ENCODE results near the gene C3.
"Not testable (repeated sequence)": the region's sequence is repeated elsewhere in the genome, so short reads cannot be mapped to it uniquely, and the experiment has no call there.

C3 gene

GRCh38 chr19:6667114-6667627, 53.3 kb downstream of the C3 start:
- no peaks in the 10 kb centered on the region for H3K79me2 ChIP-seq (ENCODE audit: insufficient read depth, low read depth)
- no peak overlapping the region for H3K9ac ChIP-seq
- no peaks in the 10 kb centered on the region for H3K27me3 ChIP-seq (ENCODE audit: insufficient read depth, low read depth)
- peaks cover under 1% of the 10 kb centered on the region for H3K4me1 ChIP-seq (ENCODE audit: low read depth, poor library complexity, severe bottlenecking)
- no peaks in the 10 kb centered on the region for H4K20me1 ChIP-seq (ENCODE audit: insufficient read depth)
- H3K4me3 ChIP-seq (IDR thresholded peaks at IDR 0.05; ENCODE audit: insufficient read depth, low read depth, low read length), result no peak overlapping the region
- TF ChIP-seq CTCF (conservative IDR thresholded peaks at IDR 0.05; ENCODE audit: low read depth, low read length), result no peak
- no peaks in the 10 kb centered on the region for H3K36me3 ChIP-seq (ENCODE audit: insufficient read depth)
- no peak overlapping the region for H2AFZ ChIP-seq (ENCODE audit: low read depth)
- H3K4me2 ChIP-seq, result no peak overlapping the region
- no peak overlapping the region for H3K27ac ChIP-seq

GRCh38 chr19:6664916-6665315, 55.5 kb downstream of the C3 start:
- Histone ChIP-seq H3K4me2 (no peak overlapping the region), H3K4me3 (IDR thresholded peaks at IDR 0.05; ENCODE audit: insufficient read depth, low read depth, low read length) (no peak overlapping the region), H3K9ac (no peak overlapping the region), H3K27me3 (ENCODE audit: insufficient read depth, low read depth) (no peaks in the 10 kb centered on the region), H3K36me3 (ENCODE audit: insufficient read depth) (no peaks in the 10 kb centered on the region), H3K27ac (no peak overlapping the region), H3K4me1 (ENCODE audit: low read depth, poor library complexity, severe bottlenecking) (peaks cover 8% of the 10 kb centered on the region), H3K79me2 (ENCODE audit: insufficient read depth, low read depth) (no peaks in the 10 kb centered on the region), H4K20me1 (ENCODE audit: insufficient read depth) (no peaks in the 10 kb centered on the region), H2AFZ (ENCODE audit: low read depth) (no peak overlapping the region)
- TF ChIP-seq CTCF (conservative IDR thresholded peaks at IDR 0.05; ENCODE audit: low read depth, low read length), result no peak

- no peak overlapping the region for H3K4me3 ChIP-seq (IDR thresholded peaks at IDR 0.05; ENCODE audit: insufficient read depth, low read depth, low read length)
- no peak overlapping the region for H3K27ac ChIP-seq
- H3K27me3 ChIP-seq (ENCODE audit: insufficient read depth, low read depth), result no peaks in the 10 kb centered on the region
- no peak overlapping the region for H3K9ac ChIP-seq
- no peaks in the 10 kb centered on the region for H4K20me1 ChIP-seq (ENCODE audit: insufficient read depth)
- H3K36me3 ChIP-seq (ENCODE audit: insufficient read depth), result no peaks in the 10 kb centered on the region
- H3K79me2 ChIP-seq (ENCODE audit: insufficient read depth, low read depth), result no peaks in the 10 kb centered on the region
- no peak for TF ChIP-seq CTCF (conservative IDR thresholded peaks at IDR 0.05; ENCODE audit: low read depth, low read length)
- H3K4me1 ChIP-seq (ENCODE audit: low read depth, poor library complexity, severe bottlenecking), result peaks cover 8% of the 10 kb centered on the region
- no peak overlapping the region for H2AFZ ChIP-seq (ENCODE audit: low read depth)
- H3K4me2 ChIP-seq, result no peak overlapping the region
Measured at GRCh38 chr19:6663236-6664201, 56.9 kb downstream of the C3 start.

GRCh38 chr19:6662702-6663101, 57.7 kb downstream of the C3 start:
- Histone ChIP-seq H3K27ac (no peak overlapping the region), H3K4me1 (ENCODE audit: low read depth, poor library complexity, severe bottlenecking) (peaks cover 8% of the 10 kb centered on the region), H3K36me3 (ENCODE audit: insufficient read depth) (no peaks in the 10 kb centered on the region), H3K27me3 (ENCODE audit: insufficient read depth, low read depth) (no peaks in the 10 kb centered on the region), H4K20me1 (ENCODE audit: insufficient read depth) (no peaks in the 10 kb centered on the region), H3K4me3 (IDR thresholded peaks at IDR 0.05; ENCODE audit: insufficient read depth, low read depth, low read length) (no peak overlapping the region), H3K79me2 (ENCODE audit: insufficient read depth, low read depth) (no peaks in the 10 kb centered on the region), H2AFZ (ENCODE audit: low read depth) (no peak overlapping the region), H3K4me2 (no peak overlapping the region), H3K9ac (no peak overlapping the region)
- no peak for TF ChIP-seq CTCF (conservative IDR thresholded peaks at IDR 0.05; ENCODE audit: low read depth, low read length)

GRCh38 chr19:6661509-6662244, 58.8 kb downstream of the C3 start:
- not testable (repeated sequence) for H3K36me3 ChIP-seq (ENCODE audit: insufficient read depth); H3K4me3 ChIP-seq (IDR thresholded peaks at IDR 0.05; ENCODE audit: insufficient read depth, low read depth, low read length); H3K27me3 ChIP-seq (ENCODE audit: insufficient read depth, low read depth); H3K79me2 ChIP-seq (ENCODE audit: insufficient read depth, low read depth); H3K27ac ChIP-seq; H2AFZ ChIP-seq (ENCODE audit: low read depth); H3K4me2 ChIP-seq; H3K4me1 ChIP-seq (ENCODE audit: low read depth, poor library complexity, severe bottlenecking); H3K9ac ChIP-seq; H4K20me1 ChIP-seq (ENCODE audit: insufficient read depth)
